ENCODE measurements around the gene CYB5A.

Gene CYB5A

DNA sequence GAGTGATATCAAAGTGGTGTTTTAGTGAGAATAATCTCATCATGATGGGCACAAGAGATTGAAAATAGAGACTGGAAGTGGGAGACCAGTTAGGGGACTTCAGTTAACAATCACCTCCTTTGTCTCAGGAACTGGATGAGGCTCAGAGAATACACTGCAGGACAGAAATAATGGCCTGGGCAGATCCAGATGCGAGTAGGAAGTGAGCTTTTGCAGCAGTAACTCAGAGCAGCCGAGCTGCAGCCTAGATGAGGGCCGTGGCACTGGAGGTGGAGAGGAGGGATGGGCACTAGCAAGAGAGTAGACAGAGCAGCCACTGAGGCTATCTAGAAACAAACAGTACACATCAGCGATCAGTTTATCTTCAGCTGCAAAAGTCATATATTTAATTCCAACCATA lies 48.6 kb downstream of the CYB5A start:
- DNase-seq: no peak

DNA sequence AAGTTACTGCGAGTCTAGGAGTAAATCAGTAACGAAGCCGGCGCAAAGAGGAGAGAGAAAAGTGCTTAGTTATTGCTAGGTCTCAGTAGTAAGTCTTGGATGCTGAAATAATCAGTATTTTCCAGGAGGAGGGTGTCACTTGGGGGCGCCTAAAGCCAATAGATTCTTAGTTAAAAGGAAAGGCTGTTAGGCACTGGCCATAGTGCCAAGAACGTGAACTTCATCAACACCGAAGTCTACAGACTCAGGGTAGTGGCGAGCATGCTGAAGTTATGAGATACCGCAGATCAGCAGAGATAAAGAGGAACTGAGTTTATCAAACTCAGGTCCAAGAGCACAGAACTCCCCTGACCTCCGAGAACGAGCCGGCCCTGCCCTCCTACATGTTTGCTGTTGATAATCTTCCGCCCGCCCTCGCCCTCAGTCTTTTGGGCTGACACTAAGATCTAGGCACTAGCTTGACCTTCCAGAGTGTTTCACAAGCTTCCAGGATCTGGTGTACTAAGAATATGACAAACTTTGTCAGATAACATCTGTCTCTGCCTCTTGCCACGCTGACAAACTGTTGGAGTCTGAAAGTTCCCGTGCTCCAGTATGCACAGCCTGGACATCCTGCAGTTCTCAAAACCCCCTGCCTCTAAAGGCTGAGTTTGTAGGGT lies 49.2 kb downstream of the CYB5A start:
- DNase-seq: no peak

- DNase-seq: no peak
Measured at GRCh38 chr18:74241970-74242369, 49.8 kb downstream of the CYB5A start.

DNA sequence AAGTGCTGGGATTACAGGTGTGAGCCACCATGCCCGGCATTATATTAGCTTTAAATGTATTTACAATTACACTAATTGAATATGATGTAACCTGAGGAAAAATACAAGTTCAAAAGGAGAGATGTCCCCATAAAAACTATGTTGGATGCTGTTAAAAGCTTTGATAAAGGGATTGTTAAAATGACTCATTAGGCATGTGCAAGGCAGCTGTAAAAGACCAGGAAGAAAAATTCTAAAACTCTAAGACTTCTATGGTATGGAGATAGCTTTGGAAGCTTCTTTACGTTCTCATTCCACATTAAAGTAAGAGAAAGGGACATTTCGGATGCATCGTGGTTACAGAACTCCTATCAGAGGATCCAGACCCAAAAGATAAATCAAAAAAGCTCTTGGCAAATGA lies 50.3 kb downstream of the CYB5A start:
- DNase-seq: no peak

GRCh38 chr18:74239567-74239966 lies 52.2 kb downstream of the CYB5A start:
- DNase-seq: no peak

- DNase-seq: peak; percentile 8
Measured at GRCh38 chr18:74234326-74235171, 57.2 kb downstream of the CYB5A start.

GRCh38 chr18:74233933-74234325 lies 57.8 kb downstream of the CYB5A start:
- no peak for DNase-seq

DNA sequence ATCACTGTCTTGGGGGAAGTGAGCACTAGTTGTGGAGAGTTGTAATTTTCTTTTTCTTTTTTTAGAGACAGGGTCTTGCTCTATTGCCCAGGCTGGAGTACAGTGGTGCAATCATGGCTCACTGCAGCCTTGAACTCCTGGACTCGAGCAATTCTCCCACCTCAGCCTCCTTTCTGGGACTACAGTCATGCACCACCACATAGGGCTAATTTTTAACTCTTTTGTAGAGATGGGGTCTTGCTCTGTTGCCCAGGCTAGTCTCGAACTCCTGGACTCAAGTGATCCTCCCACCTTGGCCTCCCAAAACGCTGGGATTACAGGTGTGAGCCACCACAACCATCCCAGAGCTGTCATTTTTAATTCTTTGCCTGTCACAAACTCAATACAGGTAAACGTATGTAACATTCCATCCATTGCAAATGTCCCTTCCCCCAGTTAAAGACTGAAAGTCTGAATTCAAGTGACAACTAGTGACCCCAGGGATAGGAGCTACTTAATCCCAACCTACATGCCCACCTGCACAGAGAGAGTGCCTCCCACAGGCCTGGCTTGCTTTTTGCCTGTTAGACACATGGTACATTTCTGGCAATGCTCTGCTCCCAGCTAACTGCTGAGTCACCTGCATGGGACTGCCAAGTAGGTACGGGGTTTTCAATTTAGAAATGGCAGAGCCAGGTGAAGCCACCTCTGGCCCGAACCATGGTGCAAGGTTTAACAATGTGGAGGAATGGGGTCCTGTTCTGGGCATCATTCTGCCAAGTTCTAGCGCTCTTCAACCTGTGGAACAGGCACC lies 60.6 kb downstream of the CYB5A start:
- DNase-seq: no peak

DNA sequence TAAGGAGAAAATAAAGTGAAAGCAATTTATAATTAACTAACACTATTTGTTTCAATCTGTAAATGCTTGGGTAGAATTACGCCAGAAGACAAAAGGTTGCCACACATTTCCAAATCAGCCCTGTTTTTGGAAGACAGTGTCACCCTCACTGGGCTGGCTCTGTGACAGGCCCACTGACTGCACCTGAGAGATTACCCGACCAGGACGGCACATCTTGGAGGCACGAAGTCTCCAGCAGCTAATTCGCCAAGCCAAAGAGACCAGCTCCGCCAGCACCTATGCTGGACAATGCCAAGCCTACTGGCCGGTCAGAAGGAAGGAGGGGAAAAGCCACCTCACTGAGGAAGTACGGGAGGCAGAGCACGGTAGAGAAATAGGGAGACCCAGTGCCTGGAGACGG lies 61.9 kb downstream of the CYB5A start:
- DNase-seq: no peak

GRCh38 chr18:74229005-74229404 lies 62.8 kb downstream of the CYB5A start:
- DNase-seq: no peak

DNA sequence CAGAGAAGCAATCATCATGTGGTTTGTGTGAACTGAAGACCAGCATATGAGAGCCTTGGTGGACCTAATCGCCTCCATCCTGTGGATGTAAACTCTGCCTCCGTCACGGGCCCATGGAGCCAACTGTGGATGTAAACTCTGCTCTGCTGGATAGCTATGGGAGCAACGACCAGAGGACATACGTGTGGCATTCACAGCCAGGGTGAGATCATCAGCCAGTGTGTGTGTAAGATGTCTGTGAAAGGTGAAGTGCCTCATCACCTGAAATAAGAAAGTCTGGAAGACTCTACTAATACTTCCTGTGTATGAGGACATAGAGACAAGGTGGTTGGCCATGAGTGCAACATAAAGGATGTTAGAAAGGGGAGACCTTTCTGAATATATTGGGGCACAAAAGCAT lies 63.5 kb downstream of the CYB5A start:
- DNase-seq: no peak

DNA sequence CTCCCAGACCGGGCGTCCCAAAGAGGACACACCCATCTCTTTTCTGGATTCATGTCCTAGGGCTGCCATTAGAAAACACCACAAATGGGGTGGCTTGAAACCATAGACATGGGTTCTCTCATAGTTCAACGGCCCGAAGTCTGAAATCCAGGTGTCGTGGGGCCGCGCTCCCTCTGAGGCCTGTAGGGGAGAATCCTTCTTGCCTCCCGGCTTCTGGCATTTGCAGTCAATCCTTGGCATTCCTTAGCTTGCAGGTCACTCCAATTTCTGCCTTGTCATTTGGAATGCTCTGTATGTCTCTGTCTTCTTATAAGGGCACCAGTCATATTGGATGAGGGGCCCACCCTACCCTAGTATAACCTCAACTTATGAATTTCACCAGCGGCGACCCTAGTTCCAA lies 65.1 kb downstream of the CYB5A start:
- DNase-seq: no peak

- DNase-seq: no peak
Measured at GRCh38 chr18:74226156-74226555, 65.6 kb downstream of the CYB5A start.

DNA sequence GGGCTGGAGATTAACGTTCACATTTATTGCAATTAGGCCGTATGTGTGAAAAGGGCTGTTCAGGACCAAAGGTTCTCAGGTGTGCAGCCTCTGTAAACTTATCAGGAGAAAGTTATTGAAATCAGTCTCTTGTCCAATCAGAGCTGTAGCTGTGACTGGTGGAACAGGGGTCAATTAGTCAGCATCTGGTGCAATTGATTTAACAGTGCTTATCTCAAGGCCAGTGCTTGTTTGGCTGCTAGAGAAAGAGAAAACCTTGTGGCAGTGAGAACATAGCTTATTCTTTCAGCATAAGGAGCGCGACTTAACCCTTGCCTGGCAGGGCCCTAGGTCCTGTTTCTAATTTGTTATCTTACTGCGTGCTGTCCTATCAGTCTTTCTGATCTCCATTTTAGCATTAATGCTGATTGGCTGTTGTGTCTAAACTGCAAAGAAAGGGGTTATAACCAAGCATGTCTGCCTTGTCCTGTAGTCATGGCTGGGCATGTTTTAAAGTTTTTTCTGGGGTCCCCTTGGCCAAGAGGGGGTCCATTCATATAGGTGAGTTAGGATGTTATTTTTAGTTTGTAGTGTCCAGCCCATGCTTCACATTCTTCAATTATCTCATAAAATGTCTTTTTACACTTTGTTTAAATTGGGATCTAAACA lies 66.4 kb downstream of the CYB5A start:
- DNase-seq: no peak

DNA sequence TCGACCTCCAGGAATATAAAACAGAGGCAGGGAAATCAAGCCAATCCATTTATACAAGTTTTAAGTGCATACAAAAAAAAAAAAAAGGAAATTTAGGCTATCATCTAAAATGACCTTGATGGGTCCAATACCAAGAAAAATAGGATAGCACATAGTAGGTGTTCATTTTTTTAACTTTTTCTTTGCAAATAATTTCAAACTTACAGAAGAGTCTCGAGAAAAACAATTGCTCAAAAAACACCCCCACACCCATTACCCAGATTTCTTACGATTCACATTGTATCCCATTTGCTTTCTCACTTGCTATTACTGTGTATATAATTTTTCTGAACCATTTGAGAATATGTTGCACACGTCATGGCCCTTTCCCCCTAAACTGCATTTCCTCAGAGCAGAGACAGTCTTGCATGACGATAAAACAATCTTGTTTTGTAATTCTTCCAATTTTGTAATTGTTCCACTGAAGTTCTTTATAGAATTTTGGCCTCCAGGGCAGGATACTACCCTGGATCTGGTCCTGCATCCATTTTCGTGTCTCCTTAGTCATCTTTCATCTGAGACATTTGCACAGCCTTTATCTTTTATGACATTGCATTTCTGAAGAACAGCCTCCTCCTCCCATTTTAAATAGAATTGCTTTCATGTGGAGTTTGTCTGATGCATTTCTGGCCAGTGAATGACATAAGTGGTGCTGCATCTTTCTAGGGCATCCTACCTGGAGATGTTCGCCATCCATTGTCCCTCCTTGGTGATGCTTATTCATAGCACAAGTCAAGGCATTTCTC lies 68.9 kb downstream of the CYB5A start:
- no peak for DNase-seq

GRCh38 chr18:74221081-74221480 lies 70.7 kb downstream of the CYB5A start:
- no peak for DNase-seq

GRCh38 chr18:74219056-74219455 lies 72.7 kb downstream of the CYB5A start:
- no peak for DNase-seq

GRCh38 chr18:74217476-74218143 lies 74.2 kb downstream of the CYB5A start:
- DNase-seq: no peak

DNA sequence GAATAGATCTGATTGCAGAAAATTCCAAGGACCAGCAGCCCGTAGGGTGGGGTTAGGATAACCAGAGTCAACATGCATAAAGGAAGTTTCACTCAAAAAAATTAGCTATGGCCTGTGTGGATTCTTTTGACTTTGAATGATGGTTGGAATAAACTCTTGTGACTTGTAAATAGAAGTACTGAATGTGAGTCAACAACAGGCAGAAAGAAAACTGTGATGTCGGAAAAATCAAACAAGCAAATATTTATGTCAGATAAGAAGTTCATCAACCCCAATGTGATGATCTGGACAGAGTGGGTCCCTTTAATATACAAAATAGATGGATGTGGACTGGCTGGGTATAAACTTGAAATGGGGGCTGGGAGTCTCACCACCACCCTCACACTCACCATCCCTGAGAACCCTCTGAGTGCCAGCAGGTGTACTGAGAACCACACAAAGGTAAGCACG lies 75.1 kb downstream of the CYB5A start:
- no peak for DNase-seq

- DNase-seq: no peak
Measured at GRCh38 chr18:74215863-74216262, 75.9 kb downstream of the CYB5A start.

DNA sequence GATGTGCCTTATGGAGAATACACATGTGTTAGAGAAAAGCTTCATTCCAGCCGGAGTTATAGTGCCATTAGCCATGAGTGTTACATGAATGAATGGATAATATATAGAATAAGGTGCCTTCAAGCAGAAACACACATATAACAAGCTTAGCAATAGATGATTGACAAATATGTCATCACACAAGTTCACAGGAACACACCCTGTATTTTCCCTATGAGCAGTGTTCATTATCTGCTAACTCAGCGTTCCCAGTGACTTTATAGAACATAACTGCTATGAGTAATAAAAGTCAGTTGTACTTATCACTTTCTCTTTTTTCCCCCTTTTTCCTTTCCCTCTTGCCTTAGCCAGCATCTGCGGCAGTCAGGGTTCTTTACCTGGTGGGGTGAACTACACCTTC lies 78.3 kb downstream of the CYB5A start:
- DNase-seq: no peak
